Inferior parietal cortex (tissue), 1 donor: ENCODE data around the gene GNAO1.
A peak's percentile ranks its signal among the peaks of the same experiment; 100 is the strongest.

ENCODE experiments used
- DNase-seq: peaks from one replicate; pipeline ENCODE4 v3.0.0-alpha.2; 2016; ENCODE audit errors: extremely low spot score

GNAO1 gene

DNA sequence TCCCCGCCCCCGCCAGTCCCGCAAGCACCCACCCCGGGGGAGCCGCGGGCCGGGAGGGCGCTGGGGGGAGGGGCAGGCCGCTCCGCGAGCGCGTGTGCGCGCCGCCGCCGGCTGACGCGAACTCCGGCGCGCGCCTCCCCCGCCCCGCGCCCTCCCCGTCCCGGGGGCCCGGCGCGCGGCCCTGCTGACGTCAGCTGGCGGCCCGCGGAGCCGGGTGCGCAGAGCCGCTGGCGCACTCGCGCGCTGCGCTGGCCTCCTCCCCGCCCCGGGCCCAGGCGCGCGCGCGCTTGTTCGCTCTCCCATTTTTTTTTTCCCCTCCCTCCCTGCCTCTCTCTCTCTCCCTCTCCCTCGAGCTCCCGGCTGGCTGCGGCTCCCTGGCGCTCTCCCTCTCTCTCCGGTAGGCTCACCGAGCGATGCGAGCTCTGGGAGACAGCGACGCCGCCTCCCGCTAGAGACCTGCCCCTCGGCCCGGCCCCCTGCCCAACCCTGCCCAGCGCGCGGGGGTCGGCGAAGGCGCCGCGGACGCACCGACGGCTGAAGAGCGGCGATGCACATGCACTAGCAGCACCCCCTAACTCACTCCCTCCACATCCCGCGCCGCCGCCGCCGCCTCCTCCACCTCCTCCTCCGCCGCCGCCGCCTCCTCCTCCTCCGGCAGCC is at the start of gene GNAO1:
GNAO1 (plus strand) TSS at position 334 of the 660 bp plus-strand sequence. CDS start 747 bp downstream, outside the sequence.
- peak; percentile 77 for DNase-seq

- no peak for DNase-seq
Observed at GRCh38 chr16:56143666-56144065, 47.6 kb upstream of the GNAO1 start.

- no peak for DNase-seq
Observed at GRCh38 chr16:56145369-56145768, 45.9 kb upstream of the GNAO1 start.

- no peak for DNase-seq
Observed at GRCh38 chr16:56151621-56152020, 39.7 kb upstream of the GNAO1 start.

DNA sequence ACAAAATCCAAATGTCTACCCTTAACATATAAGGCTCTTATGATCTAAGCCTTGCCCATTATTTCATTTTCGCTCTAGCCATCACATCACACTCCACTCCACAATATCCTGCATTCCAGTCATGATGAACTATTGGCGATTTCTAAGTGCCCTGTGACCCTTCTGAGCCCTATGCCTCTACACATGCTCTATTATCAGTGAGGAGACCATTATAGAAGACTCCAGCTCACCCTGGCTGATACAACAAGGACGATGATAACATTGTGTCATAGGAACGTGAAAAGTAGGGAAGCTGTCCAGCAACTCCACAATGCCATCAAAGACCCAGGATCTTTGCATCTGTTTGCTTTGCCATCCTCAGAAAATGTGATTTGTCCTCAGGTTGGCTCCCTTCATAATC is 29.6 kb upstream of the GNAO1 start:
- DNase-seq: no peak

DNA sequence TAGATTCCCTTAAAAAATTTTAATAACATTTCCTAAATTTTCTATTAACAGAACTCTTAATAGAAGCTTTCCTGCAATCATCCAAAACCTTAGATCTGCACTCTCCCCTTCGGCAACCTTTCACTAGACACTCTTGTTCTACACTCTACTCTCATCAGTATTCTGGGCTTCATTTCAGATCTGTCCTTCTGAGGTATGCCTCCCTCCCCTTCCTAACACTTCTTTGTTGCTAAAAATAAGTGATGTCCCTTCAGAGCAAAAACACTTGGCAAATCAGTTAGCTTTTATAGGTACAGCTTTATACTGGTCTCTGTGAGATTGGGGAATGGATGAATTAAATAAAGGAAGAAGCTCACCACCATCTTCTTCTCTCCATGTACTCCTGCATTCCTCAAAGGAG is 28.2 kb upstream of the GNAO1 start:
- no peak for DNase-seq

DNA sequence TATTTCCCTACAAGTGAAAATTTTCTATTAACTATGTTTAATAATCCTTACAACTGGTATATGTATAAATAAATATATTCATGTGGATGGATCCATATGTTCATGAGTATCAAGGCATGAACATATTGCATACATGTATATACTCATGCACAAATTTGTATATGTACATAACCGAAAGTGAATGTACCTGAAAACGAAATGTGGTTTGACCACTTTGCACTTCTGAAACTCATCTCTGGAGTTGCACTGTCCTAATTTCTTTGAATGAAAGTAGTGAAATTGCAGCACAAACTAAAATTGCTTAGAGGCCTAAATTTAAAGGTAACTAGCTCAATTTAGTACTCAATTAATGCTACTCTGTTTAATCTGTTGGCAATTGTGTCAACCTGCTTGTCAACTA is 27.4 kb upstream of the GNAO1 start:
- no peak for DNase-seq

DNA sequence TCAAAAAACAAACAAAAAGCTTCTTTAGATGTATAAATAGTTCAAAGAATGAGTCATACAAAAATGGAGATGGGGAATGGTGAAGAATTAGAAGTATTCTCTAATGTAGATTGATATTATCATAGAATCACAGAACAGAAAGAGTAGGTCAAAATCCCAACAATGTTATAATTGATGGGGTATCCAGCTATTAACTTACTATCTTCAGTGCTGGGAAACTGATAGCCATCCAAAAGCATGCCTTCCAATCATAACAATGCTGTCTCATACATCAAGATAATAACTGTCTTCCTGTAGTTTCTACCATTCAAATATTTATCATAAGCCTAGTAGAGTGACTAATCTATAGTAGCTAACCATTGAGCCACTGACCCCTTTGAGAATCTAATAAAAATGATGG is 26.7 kb upstream of the GNAO1 start:
- no peak for DNase-seq

GRCh38 chr16:56174411-56174810 is 16.9 kb upstream of the GNAO1 start:
- no peak for DNase-seq

DNA sequence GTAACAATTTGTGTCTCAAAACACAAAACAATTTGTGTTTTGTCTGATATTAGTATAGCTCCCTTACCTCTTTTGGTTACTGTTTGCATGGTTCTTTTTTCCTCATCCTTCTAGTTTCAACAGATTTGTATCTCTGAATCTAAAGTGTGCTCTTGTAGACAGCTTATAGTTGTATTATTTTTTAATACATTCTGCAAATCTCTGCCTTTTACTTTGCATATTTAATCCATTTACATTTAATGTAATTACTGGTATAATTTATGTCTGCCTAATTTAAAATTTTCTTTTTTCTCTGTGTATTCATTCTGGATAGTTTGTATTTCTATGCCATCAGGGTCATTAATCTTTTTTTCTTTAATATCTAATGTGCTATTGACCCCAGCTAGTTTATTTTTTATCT is 9.9 kb upstream of the GNAO1 start:
- DNase-seq: no peak

DNA sequence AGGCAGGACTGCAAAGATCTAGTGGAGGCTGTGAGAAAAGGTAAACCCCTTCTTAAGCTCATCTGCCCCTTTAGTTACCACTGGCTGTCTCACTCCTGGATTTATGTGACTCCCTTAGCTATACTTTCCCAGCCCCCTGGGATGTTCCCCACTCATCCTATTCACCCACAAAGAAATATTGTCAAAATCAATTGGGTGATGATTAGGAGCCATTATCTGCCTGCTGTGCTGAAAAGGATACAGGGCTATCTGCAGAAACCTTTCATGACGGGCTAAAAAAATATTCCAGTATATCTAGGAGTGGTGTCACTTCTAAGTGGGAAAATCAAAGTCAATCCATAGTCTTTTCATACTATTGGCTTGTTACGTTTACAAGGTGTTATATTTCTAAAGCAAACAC is 8.0 kb upstream of the GNAO1 start:
- no peak for DNase-seq

DNA sequence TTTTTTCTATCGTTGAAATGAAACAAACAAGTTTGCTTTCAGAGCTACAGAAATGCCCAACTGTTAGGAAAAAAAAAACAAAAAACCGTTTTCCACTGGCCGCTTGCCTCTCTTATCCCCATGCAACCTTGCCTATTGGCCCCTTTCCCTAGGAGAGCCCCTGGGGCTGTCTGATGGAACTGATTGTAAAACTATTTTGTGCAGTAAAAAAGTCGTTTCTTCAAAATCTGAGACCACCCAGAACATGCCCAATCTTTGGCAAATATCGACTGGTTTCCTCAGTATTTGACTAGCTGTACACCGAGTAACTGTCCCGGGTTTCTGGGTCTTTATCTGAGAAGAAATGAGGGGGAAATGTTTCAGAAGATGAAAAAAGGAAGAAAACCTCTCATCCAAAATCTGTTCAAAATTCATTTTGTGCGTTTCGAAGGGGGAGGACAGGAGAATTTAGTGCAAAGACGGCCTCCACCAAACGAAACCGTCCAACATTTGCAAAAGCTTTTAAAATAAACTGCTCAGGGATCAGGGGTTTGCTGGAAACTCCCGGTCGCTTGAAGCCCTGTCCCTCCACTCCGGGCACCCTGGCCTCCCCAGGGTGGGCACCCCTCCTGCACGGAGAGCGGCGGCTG is 1.1 kb upstream of the GNAO1 start:
- DNase-seq: peak; percentile 61

DNA sequence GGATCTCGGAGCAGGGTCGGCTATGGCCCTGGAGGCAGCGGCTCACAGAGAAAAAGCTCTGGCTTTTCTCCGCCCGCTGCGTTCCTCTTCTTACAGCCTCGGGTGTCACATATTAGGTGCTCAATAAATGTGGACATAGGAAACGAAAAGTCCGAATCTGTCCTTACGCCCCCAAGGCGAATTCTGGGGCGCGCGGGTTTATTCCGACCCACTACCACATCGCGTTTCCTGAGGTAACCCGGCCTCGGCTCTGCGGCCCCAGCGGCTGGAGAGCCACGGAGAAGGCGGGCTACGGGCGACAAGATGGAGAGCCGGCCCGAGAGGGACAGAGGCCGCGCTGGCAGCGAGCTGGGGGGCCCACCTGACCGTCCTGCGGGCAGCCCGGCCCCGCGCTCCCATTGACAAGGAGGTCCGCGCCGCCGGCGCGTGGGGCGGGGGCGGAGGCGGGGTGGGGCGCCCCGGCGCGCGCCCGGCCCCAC is 573 bp upstream of the GNAO1 start:
- DNase-seq: peak; percentile 64

GRCh38 chr16:56191835-56192634 is 746 bp downstream of the GNAO1 start:
- DNase-seq: no peak

GRCh38 chr16:56192635-56192945 is 1.3 kb downstream of the GNAO1 start:
- DNase-seq: no peak

DNA sequence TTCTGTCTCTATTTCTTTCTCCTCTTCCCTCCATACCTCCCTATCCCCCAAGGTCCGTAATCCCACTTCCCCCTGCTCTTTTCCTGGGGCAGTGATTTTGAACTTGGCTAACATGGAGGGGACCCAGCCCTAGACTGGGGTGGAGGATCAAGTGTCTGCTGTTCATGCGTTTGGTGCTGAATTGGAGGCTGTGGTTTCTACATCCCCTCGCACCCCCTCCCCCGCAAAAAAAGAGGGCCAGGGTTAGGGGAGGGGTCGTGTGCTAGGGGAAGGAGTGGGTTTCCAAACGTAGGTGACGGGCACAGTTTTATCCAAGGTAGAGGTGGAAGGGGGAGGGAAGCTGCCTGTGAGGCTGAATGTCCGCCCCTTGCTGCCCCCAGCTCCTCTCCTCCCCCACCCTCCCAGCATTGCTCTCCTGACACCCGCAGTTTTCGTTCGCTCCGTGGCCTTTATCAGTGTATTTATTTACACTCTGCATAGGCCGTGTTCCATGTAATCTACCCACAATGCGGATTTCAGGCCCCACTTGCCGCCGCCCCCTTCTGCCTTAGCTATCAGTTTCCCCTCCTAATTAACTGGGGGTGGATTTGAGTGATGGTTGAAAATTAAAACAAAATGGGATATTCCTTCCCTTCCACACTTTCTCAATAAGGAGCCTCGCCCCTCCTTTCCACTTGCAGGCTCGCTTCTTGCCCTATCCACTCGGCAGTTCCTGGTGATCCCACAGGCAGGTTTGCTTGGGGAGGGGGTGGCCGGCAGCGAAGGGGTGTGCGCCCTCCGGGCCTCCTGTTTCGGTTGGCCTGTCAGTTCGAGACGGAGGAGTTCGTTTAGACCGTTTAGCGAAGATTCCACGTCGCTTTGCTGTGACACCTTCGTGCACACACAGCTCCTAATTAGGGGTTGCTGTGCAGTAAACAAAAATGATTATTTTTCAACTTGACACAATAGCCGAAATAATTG is 2.0 kb downstream of the GNAO1 start:
- DNase-seq: no peak

DNA sequence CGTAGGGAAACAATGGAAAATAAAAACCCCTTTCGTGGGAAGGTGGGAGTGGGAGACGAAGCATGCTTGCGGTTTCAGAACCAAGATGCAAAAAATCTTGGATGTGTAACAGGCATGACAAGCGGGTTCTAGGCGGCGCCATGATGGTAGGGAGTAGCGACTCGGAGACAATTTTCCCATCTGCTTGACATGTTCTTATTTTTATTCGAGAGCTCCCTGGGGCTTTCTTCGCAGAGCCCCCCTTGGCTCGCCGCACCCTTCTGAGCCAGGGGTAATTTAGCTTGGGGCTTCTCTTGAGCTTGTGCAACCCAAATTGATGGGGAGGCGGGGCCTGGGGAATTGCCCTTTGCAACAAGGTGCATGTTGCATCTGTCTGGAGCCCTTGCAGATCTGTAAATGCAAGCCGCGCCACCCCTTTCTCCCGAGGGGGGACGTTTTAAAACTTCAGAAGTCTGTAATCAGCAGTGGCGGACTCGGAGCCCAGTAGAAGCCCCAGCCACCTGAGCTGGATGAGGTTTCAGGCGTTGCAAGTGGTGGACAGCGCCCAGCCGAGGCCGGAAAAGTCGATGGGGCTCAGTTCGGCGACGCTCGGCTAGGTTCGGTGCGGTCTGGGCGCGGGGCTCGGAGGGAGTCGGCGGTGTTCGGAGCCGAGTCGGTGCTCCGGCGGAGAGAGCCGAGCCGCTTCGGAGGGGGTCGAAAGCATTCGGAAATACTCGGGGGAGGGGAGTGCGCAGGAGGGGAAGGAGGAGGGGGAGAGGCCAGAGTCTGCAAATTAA is 2.9 kb downstream of the GNAO1 start:
- DNase-seq: peak; percentile 87

GRCh38 chr16:56195151-56195550 is 3.9 kb downstream of the GNAO1 start:
- DNase-seq: peak; percentile 70

DNA sequence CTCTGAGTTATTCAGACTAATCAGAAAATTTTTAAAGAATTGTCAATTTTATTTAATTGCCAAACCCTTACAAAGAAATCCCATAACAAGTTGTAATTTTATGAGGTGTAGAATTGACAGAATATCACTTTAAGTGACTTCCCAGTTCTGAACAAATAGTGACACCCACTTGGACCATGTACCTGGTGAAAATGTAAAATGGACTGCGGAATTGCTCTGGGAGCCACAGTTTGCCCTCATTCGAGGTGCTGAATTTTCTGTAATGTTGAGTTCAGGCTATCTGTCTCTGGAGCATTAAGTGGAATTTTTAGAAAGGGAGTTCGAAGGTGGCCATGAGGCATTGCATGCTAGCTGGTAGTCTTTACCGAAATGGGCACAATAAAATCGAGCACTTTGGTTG is 5.1 kb downstream of the GNAO1 start:
- no peak for DNase-seq

DNA sequence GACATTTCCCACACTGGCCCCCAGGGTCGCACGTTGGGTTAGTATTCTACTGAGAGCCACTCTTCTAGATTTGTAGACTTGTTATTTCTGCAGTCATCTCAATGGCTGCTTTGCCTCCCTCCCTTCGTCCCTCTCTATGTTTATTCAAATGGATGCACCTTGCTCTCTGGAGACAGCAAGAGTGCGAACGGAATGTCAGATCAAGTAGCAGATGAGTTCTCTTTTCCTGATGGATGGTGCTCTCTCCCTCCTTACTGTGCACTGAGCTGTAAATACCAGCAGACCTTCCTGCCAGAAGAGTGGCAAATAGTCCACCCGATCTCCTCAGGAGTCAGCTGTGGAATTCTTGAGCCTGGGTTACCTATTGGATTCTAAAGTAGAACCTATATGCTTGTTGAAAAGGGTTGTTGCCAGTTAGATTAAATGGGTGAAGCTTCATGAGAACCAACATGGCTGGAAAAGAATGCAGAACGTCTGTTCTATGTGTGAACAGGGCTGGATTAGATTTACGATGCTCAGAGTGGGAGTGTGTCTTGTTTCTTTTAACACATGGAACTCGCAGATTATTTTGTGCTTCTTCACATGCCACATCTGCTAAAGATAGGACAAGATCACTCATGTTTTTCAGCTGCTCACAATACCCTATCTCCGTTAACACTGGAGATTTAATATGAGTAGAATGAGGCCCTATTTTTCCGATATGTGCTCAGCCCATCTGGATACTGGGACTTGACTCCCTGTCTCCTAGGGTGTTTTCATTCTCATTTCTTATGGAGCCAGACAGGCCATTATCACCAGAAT is 6.1 kb downstream of the GNAO1 start:
- DNase-seq: no peak
